ENCODE data around the gene EZR. TPM values are rescaled to one million over a fixed set of nuclear protein-coding genes. Genes with fewer than 3 reads are reported as not detected.
A peak's percentile ranks its signal among the peaks of the same experiment; 100 is the strongest.

The EZR gene
- total and polyA plus RNA-seq, 2 donors (not counting 1 experiment from before 2014, with no cell fraction given): 227 to 945 TPM

GRCh38 chr6:158797331-158798310 lies 21.5 kb downstream of the EZR start:
- POLR2A ChIA-PET: interaction anchor here (0.6 to 0.9 kb wide), 7 partner anchors 8 to 164 kb away, joined by 3 to 14 read pairs (median 5); no protein-coding TSS in a partner anchor
- H3K9me3 ChIP-seq (ENCODE audit: control extremely low read depth in 1 of 3, control insufficient read depth in 2 of 3, insufficient read depth in 1 of 3, low read length in 2 of 3): peaks cover 0 to 5% (median 0%) of the 10 kb centered on the region in 3 donors
- H3K9ac ChIP-seq (ENCODE audit: low read length): no peak overlapping the region
- Mint-ChIP-seq H3K27ac (peak overlapping the region; percentile 71), H3K27me3 (no peaks in the 10 kb centered on the region), H3K9me3 (ENCODE audit: insufficient read depth) (no peaks in the 10 kb centered on the region), H3K4me3 (peak overlapping the region; percentile 67), H3K4me1 (peaks cover 93% of the 10 kb centered on the region)
- peaks cover 97% of the 10 kb centered on the region in 2 donors for H3K4me1 ChIP-seq (ENCODE audit: control insufficient read depth in 2 of 2, insufficient read depth in 2 of 2, low read length in 2 of 2)
- peaks cover 95% of the 10 kb centered on the region for H4K20me1 ChIP-seq (ENCODE audit: control insufficient read depth, insufficient read depth, low read length, poor library complexity, severe bottlenecking)
- TF ChIP-seq CTCF (IDR thresholded peaks at IDR 0.05) (no peak), EZH2 (IDR thresholded peaks at IDR 0.05; ENCODE audit: borderline replicate concordance, insufficient read depth, low read depth, low read length, poor library complexity, severe bottlenecking) (no peak)
- no peak for ATAC-seq (ENCODE audit: low read depth)
- H3K27me3 ChIP-seq (replicated peaks in 1 of 4; ENCODE audit: control extremely low read depth in 1 of 4, control insufficient read depth in 3 of 4, insufficient read depth in 4 of 4, low read length in 3 of 4): no peaks in the 10 kb centered on the region
- H3K36me3 ChIP-seq (replicated peaks in 1 of 2; ENCODE audit: control extremely low read depth in 1 of 2, control insufficient read depth in 1 of 2, extremely low read depth in 1 of 2, insufficient read depth in 2 of 2, low read length in 1 of 2): peaks cover 8 to 50% of the 10 kb centered on the region in 2 experiments
- no peak overlapping the region for H2AFZ ChIP-seq (ENCODE audit: insufficient read depth, low read depth, low read length, poor library complexity, severe bottlenecking)
- no peak for DNase-seq
- intact Hi-C loops (cut with micrococcal nuclease): loop anchor here (1.0 to 5.0 kb wide), 3 partner anchors 8 to 80 kb away; no protein-coding TSS in a partner anchor
- peak overlapping the region; percentile 26 to 56 for H3K27ac ChIP-seq (ENCODE audit: low read length in 2 of 2)
- no peak overlapping the region for H3K4me3 ChIP-seq (ENCODE audit: control extremely low read depth in 1 of 5, extremely low read depth in 1 of 5, insufficient read depth in 1 of 5, low read depth in 2 of 5, low read length in 4 of 5)
- H3K4me2 ChIP-seq (replicated peaks; ENCODE audit: low read depth, low read length, poor library complexity, severe bottlenecking): peak overlapping the region; percentile 50
- CTCF ChIA-PET: interaction anchor here (0.6 to 8.1 kb wide), 7 partner anchors 10 to 175 kb away, joined by 3 to 79 read pairs (median 5); no protein-coding TSS in a partner anchor
- peaks cover 100% of the 10 kb centered on the region for H3K79me2 ChIP-seq (ENCODE audit: control insufficient read depth, insufficient read depth, low read length)
- no CpG with 5 or more reads among the region's 3 CpGs for WGBS (ENCODE audit: insufficient coverage)
